ENCODE measurements around the gene CARMIL1. TPM values are rescaled to one million over a fixed set of nuclear protein-coding genes. Genes with fewer than 3 reads are reported as not detected.

CARMIL1 gene
- total and polyA plus RNA-seq, 2 of the 8 experiments (the other 6 are each of a cell fraction or from before 2014, with no cell fraction given) = 20.3 to 40.4 TPM

DNA sequence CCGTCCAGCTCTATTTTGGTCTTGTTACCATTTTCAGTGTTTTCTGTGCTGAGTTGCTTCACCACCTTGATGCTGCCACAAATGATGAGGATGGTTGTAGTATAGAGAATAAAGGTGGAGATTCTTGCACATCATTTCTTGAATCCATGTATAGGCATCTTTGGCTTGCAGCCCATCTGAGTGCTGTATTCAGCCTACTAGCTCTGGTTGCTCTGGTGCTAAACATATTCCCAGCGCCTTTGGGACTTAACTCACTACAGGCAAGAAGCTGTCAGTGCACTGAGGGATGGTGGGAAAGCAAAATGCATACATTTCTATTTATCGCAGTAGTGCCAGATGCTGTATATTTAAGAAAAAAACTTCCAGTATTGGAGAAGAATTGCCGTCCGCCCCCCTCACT lies 86.0 kb downstream of the CARMIL1 start:
- POLR2A ChIA-PET (ENCODE audit: partially characterized antibody) = no interaction called here
- peaks cover 3 to 97% of the 10 kb centered on the region in 2 experiments; a peak in 3 of 4 replicates for H3K79me2 ChIP-seq (ENCODE audit: control insufficient read depth in 1 of 2, insufficient read depth in 2 of 2, low read length in 2 of 2)

More for the DNA sequence above, 86.0 kb downstream of the CARMIL1 start:
- no peak overlapping the region for H3K18ac ChIP-seq (ENCODE audit: extremely low read depth, low read length)
- peaks cover 4 to 26% (median 12%) of the 10 kb centered on the region in 4 experiments; a peak in 6 of 7 replicates for H3K4me1 ChIP-seq (replicated peaks in 1 of 4; ENCODE audit: control insufficient read depth in 3 of 4, insufficient read depth in 4 of 4, low read length in 3 of 4)
- no peak overlapping the region for H4K5ac ChIP-seq (ENCODE audit: insufficient read length, low read depth, low read length)
- H3K23me2 ChIP-seq (ENCODE audit: low read depth, low read length) = 0 out of 2 replicates have a peak, but pooled peaks cover 3% of the 10 kb centered on the region
- H3K4me3 ChIP-seq (ENCODE audit: extremely low read depth in 1 of 4, insufficient read depth in 2 of 4, low read depth in 3 of 4, low read length in 4 of 4) = no peak overlapping the region
- no peak overlapping the region for H3K56ac ChIP-seq (replicated peaks; ENCODE audit: insufficient read length, low read depth, low read length)
- no peak overlapping the region for H2AK5ac ChIP-seq (ENCODE audit: low read depth, low read length)
- H3K9me3 ChIP-seq (ENCODE audit: insufficient read depth in 2 of 2, low read depth in 1 of 2, low read length in 1 of 2) = no peaks in the 10 kb centered on the region
- H2BK120ac ChIP-seq (replicated peaks; ENCODE audit: low read depth, low read length) = no peak overlapping the region
- no peak overlapping the region for H3K4ac ChIP-seq (replicated peaks; ENCODE audit: insufficient read length, low read depth, low read length)
- no peak overlapping the region for H2BK15ac ChIP-seq (ENCODE audit: low read length)
- no peak for DNase-seq (ENCODE audit: low read depth in 1 of 2, low spot score in 2 of 2)
- no peak overlapping the region for H2BK5ac ChIP-seq (ENCODE audit: low read depth, low read length)
- H4K8ac ChIP-seq (ENCODE audit: extremely low read depth, insufficient read depth, low read length) = no peak overlapping the region
- no peak overlapping the region for H3K4me2 ChIP-seq (ENCODE audit: insufficient read depth in 1 of 2, low read depth in 2 of 2, low read length in 2 of 2)
- peaks cover 0 to 2% of the 10 kb centered on the region in 2 experiments for H4K20me1 ChIP-seq (replicated peaks in 1 of 2; ENCODE audit: control insufficient read depth in 1 of 2, insufficient read depth in 2 of 2, low read length in 2 of 2)
- H3K23ac ChIP-seq (ENCODE audit: insufficient read length) = no peak overlapping the region
- no peak overlapping the region for H2BK12ac ChIP-seq (ENCODE audit: low read depth, low read length)
- H3K36me3 ChIP-seq (ENCODE audit: control insufficient read depth in 2 of 4, insufficient read depth in 4 of 4, low read length in 3 of 4) = no peaks in the 10 kb centered on the region
- CTCF ChIA-PET (ENCODE audit: partially characterized antibody) = interaction anchor here (0.7 to 2.2 kb wide), 6 partner anchors 11 to 260 kb away, joined by 3 to 9 read pairs (median 3); partner anchors contain the start of gene CARMIL1
- 95% methylated on average over 5 of the region's 5 CpGs; no CpG with 5 or more reads in 1 of the 2 experiments for WGBS, 2 experiments (ENCODE audit: extremely low coverage in 1 of 2, insufficient coverage in 1 of 2, insufficient read length in 1 of 2, insufficient replicate concordance in 2 of 2, low coverage in 1 of 2, low lambda C conversion rate in 2 of 2, missing lambda C conversion rate in 1 of 2)
- no peak for FAIRE-seq
- no peak overlapping the region for H4K91ac ChIP-seq (replicated peaks; ENCODE audit: insufficient read length, low read length)
- no peak for TF ChIP-seq SP4 (IDR thresholded peaks at IDR 0.05; ENCODE audit: low read length)
- H3K27me3 ChIP-seq (replicated peaks in 1 of 4; ENCODE audit: control insufficient read depth in 3 of 4, extremely low read depth in 1 of 4, insufficient read depth in 3 of 4, low read length in 3 of 4) = no peaks in the 10 kb centered on the region
- H3K27ac ChIP-seq (ENCODE audit: low read depth, low read length) = no peak overlapping the region
- no peak overlapping the region for H2BK20ac ChIP-seq (ENCODE audit: low read length)
- H3K9ac ChIP-seq (replicated peaks in 1 of 4; ENCODE audit: extremely low read depth in 1 of 4, low read depth in 3 of 4, low read length in 3 of 4) = no peak overlapping the region
- no peak overlapping the region for H2AFZ ChIP-seq (ENCODE audit: low read length)
- H3K79me1 ChIP-seq (ENCODE audit: low read depth, low read length) = peaks cover 11% of the 10 kb centered on the region
- no peak overlapping the region for H3K14ac ChIP-seq (ENCODE audit: insufficient read length)

Data from H1 (cell line).